ENCODE data around the gene FBN3. TPM values are rescaled to one million over a fixed set of nuclear protein-coding genes. Genes with fewer than 3 reads are reported as not detected.

Gene FBN3
- total RNA-seq, 1 donor from 2014 or later, result not detected

- Histone ChIP-seq H3K9me3 (no peaks in the 10 kb centered on the region), H3K27ac (no peak overlapping the region), H3K4me1 (no peaks in the 10 kb centered on the region), H3K36me3 (no peaks in the 10 kb centered on the region), H3K4me3 (no peak overlapping the region), H3K27me3 (no peaks in the 10 kb centered on the region)
- TF ChIP-seq CTCF (IDR thresholded peaks at IDR 0.05), result no peak
- intact Hi-C loops (cut with DNase I), result no loop called here
- DNase-seq (ENCODE audit: low spot score in 2 of 2), result no peak
Observed at GRCh38 chr19:8129061-8129618, 20.3 kb downstream of the FBN3 start.

- no peaks in the 10 kb centered on the region for H3K27me3 ChIP-seq
- H3K4me1 ChIP-seq, result no peaks in the 10 kb centered on the region
- DNase-seq (ENCODE audit: low spot score in 2 of 2), result no peak
- H3K27ac ChIP-seq, result no peak overlapping the region
- intact Hi-C loops (cut with DNase I), result no loop called here
- H3K4me3 ChIP-seq, result no peak overlapping the region
- H3K9me3 ChIP-seq, result no peaks in the 10 kb centered on the region
- no peaks in the 10 kb centered on the region for H3K36me3 ChIP-seq
- no peak for TF ChIP-seq CTCF (IDR thresholded peaks at IDR 0.05)
Observed at GRCh38 chr19:8128551-8128950, 20.8 kb downstream of the FBN3 start.

GRCh38 chr19:8127311-8127710 lies 22.1 kb downstream of the FBN3 start:
- TF ChIP-seq CTCF (IDR thresholded peaks at IDR 0.05), result no peak
- H3K9me3 ChIP-seq, result no peaks in the 10 kb centered on the region
- DNase-seq (ENCODE audit: low spot score in 2 of 2), result no peak
- no peak overlapping the region for H3K4me3 ChIP-seq
- no peaks in the 10 kb centered on the region for H3K36me3 ChIP-seq
- H3K4me1 ChIP-seq, result no peaks in the 10 kb centered on the region
- H3K27me3 ChIP-seq, result no peaks in the 10 kb centered on the region
- intact Hi-C loops (cut with DNase I), result no loop called here
- no peak overlapping the region for H3K27ac ChIP-seq

- Histone ChIP-seq H3K36me3 (no peaks in the 10 kb centered on the region), H3K27ac (no peak overlapping the region), H3K27me3 (no peaks in the 10 kb centered on the region), H3K4me3 (no peak overlapping the region), H3K4me1 (no peaks in the 10 kb centered on the region), H3K9me3 (no peaks in the 10 kb centered on the region)
- no peak for TF ChIP-seq CTCF (IDR thresholded peaks at IDR 0.05)
- no peak for DNase-seq (ENCODE audit: low spot score in 2 of 2)
- intact Hi-C loops (cut with DNase I), result no loop called here
Observed at GRCh38 chr19:8126511-8126910, 22.9 kb downstream of the FBN3 start.

- no peaks in the 10 kb centered on the region for H3K27me3 ChIP-seq
- intact Hi-C loops (cut with DNase I), result no loop called here
- no peaks in the 10 kb centered on the region for H3K36me3 ChIP-seq
- H3K27ac ChIP-seq, result no peak overlapping the region
- no peaks in the 10 kb centered on the region for H3K9me3 ChIP-seq
- no peak for DNase-seq (ENCODE audit: low spot score in 2 of 2)
- no peaks in the 10 kb centered on the region for H3K4me1 ChIP-seq
- TF ChIP-seq CTCF (IDR thresholded peaks at IDR 0.05), result no peak
- no peak overlapping the region for H3K4me3 ChIP-seq
Observed at GRCh38 chr19:8126008-8126407, 23.4 kb downstream of the FBN3 start.

- H3K36me3 ChIP-seq, result no peaks in the 10 kb centered on the region
- TF ChIP-seq CTCF (IDR thresholded peaks at IDR 0.05), result no peak
- no peak overlapping the region for H3K4me3 ChIP-seq
- no peak for DNase-seq (ENCODE audit: low spot score in 2 of 2)
- no peaks in the 10 kb centered on the region for H3K27me3 ChIP-seq
- no peak overlapping the region for H3K27ac ChIP-seq
- no peaks in the 10 kb centered on the region for H3K4me1 ChIP-seq
- intact Hi-C loops (cut with DNase I), result no loop called here
- H3K9me3 ChIP-seq, result no peaks in the 10 kb centered on the region
Observed at GRCh38 chr19:8123683-8124082, 25.7 kb downstream of the FBN3 start.
